Renal cortex interstitium (tissue), 15 donors: ENCODE data around the gene MYCT1. TPM values are rescaled to one million over a fixed set of nuclear protein-coding genes. Genes with fewer than 3 reads are reported as not detected.
A peak's percentile ranks its signal among the peaks of the same experiment; 100 is the strongest.
"Not testable (repeated sequence)": the region's sequence is repeated elsewhere in the genome, so short reads cannot be mapped to it uniquely, and the experiment has no call there.

ENCODE experiments used
- DNase-seq, 11 donors: peaks; one replicate each; pipeline ENCODE4 v3.0.0-alpha.2; 2013; ENCODE audit warnings: low read depth in 9 of 11, low spot score in 4 of 11; ENCODE audit errors: extremely low read depth in 1 of 11
- long read RNA-seq, 16 experiments: transcript quantifications; one replicate each; lab custom pipeline, GENCODE V29; 2026
- polyA plus RNA-seq, 3 donors: library from polyadenylated mRNA; unstranded; fragments of 120-200 nt; gene quantifications; one replicate each; pipeline ENCODE4 v1.2.1, GENCODE V29; 2013; ENCODE audit not compliant: insufficient read length in 3 of 3

Gene MYCT1
- polyA plus RNA-seq, result 10 to 100 TPM; 13.7 to 18.0 (median 16.3) TPM
- long read RNA-seq, donor 1, transcript MYCT1-201 (2 exons, 3,030 nt), result major isoform, 6 of 24 reads
- long read RNA-seq, donor 1, partial matches to known transcripts, result 18 of 24 reads
- long read RNA-seq, donor 1, other reads (novel, unspliced or antisense), result 0 of 24 reads
- long read RNA-seq, donor 2, transcript MYCT1-201 (2 exons, 3,030 nt), result major isoform, 6 of 6 reads
- long read RNA-seq, donor 2, partial matches to known transcripts, result 0 of 6 reads
- long read RNA-seq, donor 2, other reads (novel, unspliced or antisense), result 0 of 6 reads
- long read RNA-seq, donor 3, transcript MYCT1-201 (2 exons, 3,030 nt), result major isoform, 8 of 8 reads
- long read RNA-seq, donor 3, partial matches to known transcripts, result 0 of 8 reads
- long read RNA-seq, donor 3, other reads (novel, unspliced or antisense), result 0 of 8 reads
- long read RNA-seq, donor 4, transcript MYCT1-201 (2 exons, 3,030 nt), result major isoform, 9 of 9 reads
- long read RNA-seq, donor 4, partial matches to known transcripts, result 0 of 9 reads
- long read RNA-seq, donor 4, other reads (novel, unspliced or antisense), result 0 of 9 reads
- long read RNA-seq, donor 5, result 0 reads
- long read RNA-seq, donor 6, transcript MYCT1-201 (2 exons, 3,030 nt), result major isoform, 6 of 7 reads
- long read RNA-seq, donor 6, partial matches to known transcripts, result 0 of 7 reads
- long read RNA-seq, donor 6, other reads (novel, unspliced or antisense), result 0 of 7 reads
- long read RNA-seq, donor 7, transcript MYCT1-201 (2 exons, 3,030 nt), result major isoform, 15 of 16 reads
- long read RNA-seq, donor 7, partial matches to known transcripts, result 0 of 16 reads
- long read RNA-seq, donor 7, other reads (novel, unspliced or antisense), result 0 of 16 reads
- long read RNA-seq, donor 8, result 0 reads
- long read RNA-seq, donor 9, partial matches to known transcripts, result 0 of 4 reads
- long read RNA-seq, donor 9, other reads (novel, unspliced or antisense), result 0 of 4 reads
- long read RNA-seq, donor 10, transcript MYCT1-201 (2 exons, 3,030 nt), result major isoform, 9 of 11 reads
- long read RNA-seq, donor 10, partial matches to known transcripts, result 0 of 11 reads
- long read RNA-seq, donor 10, other reads (novel, unspliced or antisense), result 0 of 11 reads
- long read RNA-seq, donor 11, transcript MYCT1-201 (2 exons, 3,030 nt), result major isoform, 7 of 7 reads
- long read RNA-seq, donor 11, partial matches to known transcripts, result 0 of 7 reads
- long read RNA-seq, donor 11, other reads (novel, unspliced or antisense), result 0 of 7 reads
- long read RNA-seq, donor 12, partial matches to known transcripts, result 0 of 5 reads
- long read RNA-seq, donor 12, other reads (novel, unspliced or antisense), result 0 of 5 reads
- long read RNA-seq, donor 13, result 0 reads
- long read RNA-seq, donor 14, transcript MYCT1-201 (2 exons, 3,030 nt), result major isoform, 5 of 5 reads
- long read RNA-seq, donor 14, partial matches to known transcripts, result 0 of 5 reads
- long read RNA-seq, donor 14, other reads (novel, unspliced or antisense), result 0 of 5 reads
- long read RNA-seq, donor 15, transcript MYCT1-201 (2 exons, 3,030 nt), result major isoform, 10 of 10 reads
- long read RNA-seq, donor 15, partial matches to known transcripts, result 0 of 10 reads
- long read RNA-seq, donor 15, other reads (novel, unspliced or antisense), result 0 of 10 reads
- long read RNA-seq, donor 16, transcript MYCT1-201 (2 exons, 3,030 nt), result major isoform, 16 of 18 reads
- long read RNA-seq, donor 16, partial matches to known transcripts, result 0 of 18 reads
- long read RNA-seq, donor 16, other reads (novel, unspliced or antisense), result 0 of 18 reads

- peak in 2 of 11 donors; percentile 7 to 25 for DNase-seq
These were observed at the start of gene MYCT1 for GRCh38 chr6:152697634-152698033. TSS of gene MYCT1 (plus strand) at chr6:152697897. CDS start at chr6:152697903, 6 bp downstream.

DNA sequence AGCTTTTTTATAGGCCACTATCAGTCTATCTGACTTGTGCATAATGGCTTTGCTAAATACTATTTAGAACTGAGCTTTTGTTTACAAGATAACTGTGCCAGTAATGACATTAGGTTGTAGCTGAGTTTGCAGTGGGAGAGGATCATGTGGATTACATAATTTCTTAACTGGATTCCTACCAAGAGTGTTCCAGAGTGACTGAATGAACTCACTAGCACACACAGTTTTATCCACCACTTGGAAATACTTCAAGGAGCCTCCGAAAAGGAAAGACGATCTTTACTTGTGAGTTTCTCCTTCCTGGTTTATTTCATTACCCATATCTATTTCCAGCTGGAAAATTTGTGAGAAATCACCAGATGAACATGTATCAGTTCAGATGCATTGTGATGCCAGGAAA is 49.6 kb upstream of the MYCT1 start:
- DNase-seq, result no peak

- no peak for DNase-seq
These were observed 45.7 kb upstream of the MYCT1 start for GRCh38 chr6:152651986-152652385.

DNA sequence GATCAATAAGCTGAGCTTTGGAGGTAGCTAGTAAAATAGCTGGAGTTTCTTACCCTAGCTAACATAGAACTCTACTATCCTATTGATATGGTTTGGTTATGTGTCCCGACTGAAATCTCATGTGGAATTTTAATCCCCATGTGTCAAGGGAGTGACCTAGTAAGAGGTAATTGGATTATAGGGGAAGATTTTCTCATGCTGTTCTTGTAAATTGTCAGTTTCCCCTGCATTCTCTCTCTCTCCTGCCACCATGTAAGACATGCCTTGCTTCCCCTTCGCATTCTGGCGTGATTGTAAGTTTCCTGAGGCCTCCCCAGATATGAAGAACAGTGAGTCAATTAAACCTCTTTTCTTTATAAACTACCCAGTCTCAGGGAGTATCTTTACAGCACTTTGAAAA is 35.9 kb upstream of the MYCT1 start:
- no peak for DNase-seq

GRCh38 chr6:152669895-152670294 is 27.8 kb upstream of the MYCT1 start:
- peak in 5 of 11 donors; percentile 0 to 4 (median 1) for DNase-seq

DNA sequence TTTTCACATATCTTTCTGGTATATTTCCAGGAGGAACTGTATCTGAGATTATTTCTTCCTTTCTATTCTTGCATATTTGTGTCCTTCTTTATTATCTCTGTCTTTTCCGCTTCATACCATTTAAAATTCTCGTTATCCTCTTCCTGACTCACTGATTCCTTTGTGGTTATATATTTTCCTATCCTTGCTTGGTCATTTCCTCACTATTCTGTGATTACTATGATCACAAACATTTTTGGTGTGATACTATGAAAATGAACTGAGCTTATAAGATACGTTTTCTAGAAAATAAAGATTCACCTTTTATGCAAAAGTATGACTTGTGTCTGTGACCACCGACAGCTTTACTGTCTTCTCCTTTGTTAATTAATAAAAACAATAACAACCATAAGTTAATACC is 26.5 kb upstream of the MYCT1 start:
- DNase-seq, result no peak

- no peak for DNase-seq
These were observed 24.5 kb upstream of the MYCT1 start for GRCh38 chr6:152673236-152673635.

DNA sequence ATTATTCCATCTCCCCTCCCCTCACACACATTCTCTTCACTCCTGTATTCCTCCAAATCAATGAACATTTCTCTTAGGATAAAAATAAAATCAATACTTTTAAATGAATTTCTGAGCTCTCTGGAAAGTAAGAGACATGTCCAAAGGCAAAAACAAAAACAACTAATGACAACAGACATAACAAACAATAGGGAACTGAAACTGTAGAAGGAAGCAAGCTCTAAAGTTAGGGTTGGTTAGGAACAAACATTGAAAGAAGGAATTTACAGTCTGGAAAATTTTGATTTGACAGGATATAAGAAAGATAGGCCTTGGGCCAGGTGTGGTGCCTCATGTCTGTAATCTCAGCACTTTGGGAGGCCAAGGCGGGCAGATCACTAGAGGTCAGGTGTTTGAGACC is 17.5 kb upstream of the MYCT1 start:
- DNase-seq, result no peak

GRCh38 chr6:152680879-152681517 is 16.7 kb upstream of the MYCT1 start:
- peak in 1 of 11 donors; percentile 1 for DNase-seq

DNA sequence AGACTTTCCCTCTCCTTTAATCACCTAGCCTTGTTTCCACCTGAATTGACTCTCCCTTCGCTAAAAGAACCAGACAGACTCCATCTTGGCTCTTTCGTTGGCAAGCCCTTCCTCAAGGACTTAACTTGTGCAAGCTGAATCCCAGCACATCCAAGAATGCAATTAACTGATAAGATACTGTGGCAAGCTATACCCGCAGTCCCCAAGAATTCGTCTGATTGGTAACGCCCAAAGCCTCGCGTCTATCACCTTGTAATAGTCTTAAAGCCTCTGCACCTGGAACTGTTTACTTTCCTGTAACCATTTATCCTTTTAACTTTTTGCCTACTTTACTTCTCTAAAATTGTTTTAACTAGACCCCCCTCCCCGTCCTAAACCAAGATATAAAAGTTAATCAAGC is 15.6 kb upstream of the MYCT1 start:
- DNase-seq, result no peak

- DNase-seq, result not testable (repeated sequence)
These were observed 14.8 kb upstream of the MYCT1 start for GRCh38 chr6:152682935-152683334.

DNA sequence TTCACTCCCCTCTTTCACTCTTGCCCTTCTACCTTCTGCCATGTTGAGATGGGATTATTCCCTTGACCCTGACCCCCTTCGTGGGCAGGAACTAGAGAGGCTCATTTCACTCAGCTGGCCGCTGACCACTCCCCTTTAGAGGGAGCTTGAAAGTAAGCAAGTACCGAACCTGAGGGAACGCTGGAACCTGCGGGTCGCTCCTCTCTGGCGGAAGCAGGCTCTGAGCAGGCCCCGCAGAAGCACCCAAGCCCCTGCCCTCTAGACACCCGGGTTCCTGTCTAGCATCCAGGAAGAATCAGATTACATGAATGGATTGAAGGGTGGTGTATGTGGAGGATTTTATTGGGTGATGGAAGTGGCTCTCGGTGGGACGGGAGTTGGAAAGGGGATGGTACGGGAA is 11.9 kb upstream of the MYCT1 start:
- no peak for DNase-seq

DNA sequence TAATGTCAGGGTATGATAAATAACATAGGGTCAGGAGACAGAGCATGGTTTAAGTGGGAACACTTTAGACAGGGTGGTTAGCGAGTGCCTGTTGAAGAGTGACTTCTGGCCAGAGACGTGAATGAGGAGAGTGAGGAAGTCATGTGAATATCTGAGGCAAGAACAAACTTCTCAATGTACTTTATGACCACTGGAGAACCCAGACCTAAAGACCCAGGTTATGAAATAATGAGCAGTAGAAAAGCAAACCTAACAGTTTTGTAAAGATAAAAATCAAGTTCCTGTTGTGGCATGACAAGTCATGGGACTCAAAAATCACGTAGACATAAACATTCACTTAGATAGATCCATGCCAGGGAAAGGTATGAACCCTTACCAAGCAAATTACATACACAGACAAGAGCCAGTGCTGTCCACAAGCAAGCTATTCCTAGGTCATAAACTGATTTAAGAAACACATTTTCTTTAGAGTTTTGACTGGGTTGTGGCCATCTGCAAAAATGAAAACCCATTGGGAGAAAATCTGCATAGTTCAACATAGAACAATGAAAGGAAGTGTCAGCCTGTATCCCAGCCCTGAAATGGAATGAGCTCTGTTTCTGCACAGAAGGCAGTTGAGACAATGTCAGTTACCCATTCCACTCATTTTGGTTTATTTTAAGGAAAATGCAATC is 2.2 kb upstream of the MYCT1 start:
- DNase-seq, result peak in 1 of 11 donors; percentile 1

- DNase-seq, result no peak
These were observed 1.2 kb upstream of the MYCT1 start for GRCh38 chr6:152696522-152696921.

DNA sequence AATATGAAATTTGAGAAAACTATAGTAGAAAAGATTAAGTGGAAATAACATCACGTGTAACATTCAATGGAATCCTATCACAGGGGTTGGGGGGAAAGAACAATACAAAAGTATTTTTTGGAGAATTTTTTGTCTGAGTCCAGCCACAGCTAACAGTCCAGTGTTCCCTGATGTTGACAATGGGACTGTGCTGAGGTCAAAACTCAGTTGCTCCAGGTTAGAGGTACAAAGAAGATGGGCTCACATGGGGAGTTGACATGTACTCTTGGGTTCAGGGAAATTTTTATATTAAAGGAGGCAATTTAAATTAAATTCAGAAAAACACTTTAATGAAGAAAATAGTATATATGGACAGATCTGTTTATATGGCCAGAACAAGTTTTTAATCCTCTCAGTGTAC is 995 bp downstream of the MYCT1 start:
- DNase-seq, result no peak

DNA sequence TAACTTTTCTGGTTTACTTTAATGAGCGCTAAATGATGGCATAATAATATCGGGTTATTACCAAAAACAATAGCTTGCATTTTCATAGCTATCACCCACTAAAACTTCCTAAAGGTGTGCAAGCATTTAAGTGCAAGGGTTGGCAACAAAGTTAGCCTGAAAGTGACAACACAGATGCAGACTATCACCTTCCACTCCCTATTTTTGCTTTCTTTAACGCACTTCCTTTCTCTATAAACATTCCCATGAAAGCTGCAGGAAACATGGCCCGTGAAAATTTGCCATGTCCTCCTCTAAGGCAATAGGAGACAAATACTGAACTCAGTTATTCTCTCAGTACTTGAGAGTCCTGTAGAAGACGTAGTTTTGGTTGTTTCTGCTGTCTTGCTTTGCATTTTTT is 2.7 kb downstream of the MYCT1 start:
- no peak for DNase-seq
